Mucosa of stomach (tissue), 1 donor: ENCODE measurements around the gene CCDC127.
"Not testable (repeated sequence)": the region's sequence is repeated elsewhere in the genome, so short reads cannot be mapped to it uniquely, and the experiment has no call there.

Source experiments
- H3K27me3 ChIP-seq: one replicate; pipeline ENCODE4 v1.7.0; 2013; ENCODE audit warnings: mild to moderate bottlenecking, low read length; ENCODE audit not compliant: control insufficient read depth, insufficient read depth
- H3K36me3 ChIP-seq: one replicate; pipeline ENCODE4 v1.7.0; 2013; ENCODE audit warnings: low read length; ENCODE audit not compliant: control insufficient read depth, insufficient read depth
- H3K4me1 ChIP-seq: one replicate; pipeline ENCODE4 v1.7.0; 2013; ENCODE audit warnings: mild to moderate bottlenecking, low read length; ENCODE audit not compliant: control insufficient read depth, insufficient read depth
- H3K4me3 ChIP-seq: one replicate; pipeline ENCODE4 v1.7.0; 2013; ENCODE audit warnings: low read length
- H3K9ac ChIP-seq: one replicate; pipeline ENCODE4 v1.7.0; 2013; ENCODE audit warnings: mild to moderate bottlenecking, low read length, moderate library complexity
- H3K9me3 ChIP-seq: one replicate; pipeline ENCODE4 v1.7.0; 2013; ENCODE audit warnings: mild to moderate bottlenecking, low read length, moderate library complexity; ENCODE audit not compliant: control insufficient read depth
- donor health status: Pancreatic carcinoma.

CCDC127 gene

DNA sequence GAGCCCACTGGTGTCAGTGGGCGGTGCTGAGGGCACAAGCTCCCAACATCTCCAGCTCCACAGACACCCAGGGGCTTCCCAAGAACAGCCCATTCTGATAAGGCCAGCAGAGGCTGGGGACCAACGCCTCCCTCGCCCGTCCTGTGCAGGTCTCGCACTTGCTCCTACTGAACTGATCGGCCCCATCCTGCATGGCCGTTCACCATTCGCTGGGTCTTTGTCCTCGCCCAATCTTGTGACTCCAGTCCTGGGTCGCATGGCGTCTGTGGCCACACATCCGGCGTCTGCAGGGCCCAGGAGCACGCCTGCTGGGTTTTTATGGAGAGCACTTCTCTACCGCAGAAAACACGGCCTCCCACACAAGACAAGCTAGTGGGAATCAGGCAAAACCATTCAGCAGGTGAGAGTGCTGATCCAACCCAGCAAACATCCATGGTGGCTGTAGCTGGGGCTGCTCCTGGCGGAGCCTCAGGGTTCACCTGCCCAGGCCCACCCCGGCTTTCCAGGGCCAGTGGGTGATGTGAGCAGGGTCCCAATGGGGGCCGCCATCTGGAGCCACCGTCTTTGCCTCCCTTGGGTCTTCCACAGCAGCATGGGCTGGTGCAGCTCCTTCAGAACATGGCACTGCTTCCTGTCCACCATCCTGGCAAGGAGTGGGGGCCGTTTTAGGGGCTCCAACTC lies 19.3 kb downstream of the CCDC127 start:
- no peaks in the 10 kb centered on the region for H3K4me1 ChIP-seq
- no peak overlapping the region for H3K4me3 ChIP-seq
- H3K9me3 ChIP-seq: no peaks in the 10 kb centered on the region
- no peaks in the 10 kb centered on the region for H3K27me3 ChIP-seq
- no peak overlapping the region for H3K9ac ChIP-seq
- no peaks in the 10 kb centered on the region for H3K36me3 ChIP-seq

DNA sequence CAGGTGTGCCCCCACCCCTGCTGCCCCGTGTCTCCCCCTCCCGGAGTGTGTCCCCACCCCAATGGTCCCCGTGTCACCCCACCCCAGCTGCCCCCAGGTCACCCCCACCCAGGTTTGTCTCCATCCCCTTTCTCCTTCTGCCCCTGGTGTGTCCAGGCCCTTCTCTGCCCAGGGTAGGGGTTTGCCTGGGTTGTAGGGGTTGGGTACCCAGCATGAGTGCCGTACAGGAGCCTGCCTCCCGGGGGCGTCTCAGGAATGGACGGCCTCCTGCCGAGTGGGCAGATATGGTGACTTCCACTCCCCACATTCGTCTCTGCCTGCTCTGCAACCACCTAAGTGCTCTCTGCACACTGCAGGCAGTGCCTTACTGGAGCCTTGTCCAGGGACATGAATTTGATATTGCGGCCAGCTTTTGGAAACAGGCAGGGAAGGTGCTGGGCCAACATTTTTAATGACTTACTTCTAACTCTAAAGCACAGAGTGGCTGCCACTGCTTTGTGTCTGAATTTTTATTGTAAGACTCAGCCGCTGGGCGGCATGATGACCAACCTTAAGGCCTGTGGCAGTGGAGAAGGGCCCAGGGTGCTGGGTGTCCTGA lies 20.0 kb downstream of the CCDC127 start:
- H3K9me3 ChIP-seq: no peaks in the 10 kb centered on the region
- H3K36me3 ChIP-seq: no peaks in the 10 kb centered on the region
- no peaks in the 10 kb centered on the region for H3K4me1 ChIP-seq
- H3K4me3 ChIP-seq: no peak overlapping the region
- H3K27me3 ChIP-seq: no peaks in the 10 kb centered on the region
- H3K9ac ChIP-seq: no peak overlapping the region

DNA sequence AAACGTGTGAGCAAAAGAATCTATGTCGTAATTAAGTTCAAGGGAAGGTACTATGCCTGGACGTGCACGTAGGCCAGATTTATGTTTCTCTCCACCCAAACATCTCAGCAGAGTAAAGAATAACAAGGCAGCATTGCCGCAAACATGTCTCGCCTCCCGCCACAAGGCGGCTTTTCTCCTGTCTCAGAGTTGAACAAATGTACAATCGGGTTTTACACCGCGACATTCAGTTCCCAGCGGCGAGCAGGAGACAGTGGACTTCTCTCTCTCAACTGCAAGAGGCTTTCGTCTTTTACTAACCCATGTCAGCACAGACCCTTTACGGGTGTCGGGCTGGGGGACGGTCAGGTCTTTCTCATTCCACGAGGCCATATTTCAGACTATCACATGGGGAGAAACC lies 20.9 kb downstream of the CCDC127 start:
- H3K4me3 ChIP-seq, H3K27me3 ChIP-seq, H3K36me3 ChIP-seq, H3K9ac ChIP-seq, H3K4me1 ChIP-seq, H3K9me3 ChIP-seq: not testable (repeated sequence)

DNA sequence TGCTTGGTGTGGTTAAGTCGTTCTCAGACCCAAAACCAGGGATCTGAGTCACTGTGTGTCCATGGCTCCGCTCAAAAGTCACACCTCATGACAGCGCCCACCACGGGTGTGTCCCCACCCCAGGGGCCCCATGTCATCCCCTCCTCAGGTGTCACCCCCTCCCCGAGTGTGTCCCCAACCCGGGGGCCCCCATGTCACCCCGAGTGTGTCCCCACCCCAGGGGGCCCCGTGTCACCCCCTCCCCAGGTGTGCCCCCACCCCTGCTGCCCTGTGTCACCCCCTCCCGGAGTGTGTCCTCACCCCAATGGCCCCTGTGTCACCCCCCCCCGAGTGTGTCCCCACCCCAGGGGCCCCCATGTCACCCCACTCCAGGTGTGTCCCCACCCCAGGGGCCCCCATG lies 21.6 kb downstream of the CCDC127 start:
- H3K4me1 ChIP-seq: peaks cover 5% of the 10 kb centered on the region
- no peaks in the 10 kb centered on the region for H3K36me3 ChIP-seq
- H3K4me3 ChIP-seq: no peak overlapping the region
- H3K9me3 ChIP-seq: no peaks in the 10 kb centered on the region
- H3K9ac ChIP-seq: no peak overlapping the region
- peaks cover 13% of the 10 kb centered on the region for H3K27me3 ChIP-seq

DNA sequence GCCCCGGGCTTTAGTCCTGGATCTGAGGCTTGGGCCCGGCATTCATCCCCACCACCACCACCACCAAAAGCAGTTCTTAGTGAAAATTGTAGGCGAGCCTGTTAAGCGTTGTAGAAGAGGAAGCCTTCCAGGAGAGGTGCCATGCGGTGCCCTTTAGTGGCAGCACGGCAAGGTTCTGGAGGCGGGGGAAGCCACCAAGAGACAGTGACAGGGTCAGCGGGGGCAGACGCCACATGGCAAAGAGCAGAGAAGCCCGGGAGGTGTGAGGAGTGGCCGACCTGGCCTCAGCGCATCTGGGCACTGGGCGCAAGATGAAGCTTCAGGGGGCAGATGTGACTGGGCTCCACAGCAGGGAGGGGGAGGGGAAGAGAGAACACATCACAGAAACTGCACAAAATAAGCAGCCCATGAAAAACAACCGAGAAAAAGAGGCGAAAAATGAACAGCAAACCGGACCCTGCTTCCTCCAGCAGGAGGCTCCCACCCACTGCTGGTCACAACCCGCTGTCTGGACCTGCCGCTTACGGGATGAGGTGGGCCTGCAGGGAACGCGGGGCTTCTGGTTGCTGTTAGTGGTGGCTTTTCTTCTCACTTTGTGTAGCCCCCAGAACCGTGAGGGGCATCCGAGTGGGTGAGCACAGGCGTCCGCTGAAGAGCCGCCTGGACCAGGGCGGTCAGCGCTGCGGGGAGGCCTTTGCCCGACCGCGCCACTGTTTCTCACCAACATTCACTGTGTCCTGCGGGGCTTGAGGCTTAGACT lies 22.4 kb downstream of the CCDC127 start:
- H3K9me3 ChIP-seq: no peaks in the 10 kb centered on the region
- no peaks in the 10 kb centered on the region for H3K36me3 ChIP-seq
- no peak overlapping the region for H3K4me3 ChIP-seq
- no peak overlapping the region for H3K9ac ChIP-seq
- peaks cover 21% of the 10 kb centered on the region for H3K27me3 ChIP-seq
- H3K4me1 ChIP-seq: peaks cover 8% of the 10 kb centered on the region

DNA sequence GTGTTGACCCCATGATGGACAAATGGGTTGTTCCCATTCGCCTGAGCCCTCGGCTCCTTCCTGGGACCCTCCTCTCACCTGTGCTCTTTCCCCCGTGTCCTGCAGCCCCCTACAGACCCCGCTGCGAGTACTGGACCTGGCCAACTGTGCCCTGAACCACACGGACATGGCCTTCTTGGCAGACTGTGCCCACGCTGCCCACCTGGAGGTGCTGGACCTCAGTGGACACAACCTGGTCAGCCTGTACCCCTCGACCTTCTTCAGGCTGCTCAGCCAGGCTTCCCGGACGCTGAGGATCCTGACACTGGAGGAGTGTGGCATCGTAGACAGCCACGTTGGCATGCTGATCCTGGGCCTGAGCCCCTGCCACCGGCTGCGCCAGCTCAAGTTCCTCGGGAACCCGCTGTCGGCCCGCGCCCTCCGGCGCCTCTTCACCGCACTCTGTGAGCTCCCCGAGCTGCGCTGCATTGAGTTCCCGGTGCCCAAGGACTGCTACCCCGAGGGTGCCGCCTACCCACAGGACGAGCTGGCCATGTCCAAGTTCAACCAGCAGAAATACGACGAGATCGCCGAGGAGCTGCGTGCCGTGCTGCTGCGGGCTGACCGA lies 23.2 kb downstream of the CCDC127 start:
- no peak overlapping the region for H3K9ac ChIP-seq
- peaks cover 8% of the 10 kb centered on the region for H3K4me1 ChIP-seq
- no peaks in the 10 kb centered on the region for H3K36me3 ChIP-seq
- peaks cover 29% of the 10 kb centered on the region for H3K27me3 ChIP-seq
- H3K9me3 ChIP-seq: no peaks in the 10 kb centered on the region
- H3K4me3 ChIP-seq: no peak overlapping the region

DNA sequence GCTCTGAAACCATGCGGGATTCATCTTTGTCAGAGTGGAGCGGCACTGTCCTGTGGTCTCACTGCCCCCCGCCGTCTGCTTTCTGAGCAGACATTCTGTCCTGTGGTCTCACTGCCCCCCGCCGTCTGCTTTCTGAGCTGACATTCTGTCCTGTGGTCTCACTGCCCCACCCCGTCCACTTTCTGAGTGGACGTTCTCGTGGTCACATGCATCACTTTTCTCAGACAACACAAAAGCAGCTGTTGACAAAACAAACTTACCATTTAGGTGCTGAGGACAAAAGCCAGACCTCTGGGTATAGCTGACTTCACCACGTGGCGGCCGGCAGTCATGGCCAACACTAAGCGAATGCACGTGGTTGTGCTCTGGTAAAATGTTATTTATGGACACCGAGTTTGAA lies 23.9 kb downstream of the CCDC127 start:
- H3K27me3 ChIP-seq: peaks cover 29% of the 10 kb centered on the region
- H3K4me3 ChIP-seq: no peak overlapping the region
- H3K9me3 ChIP-seq: no peaks in the 10 kb centered on the region
- no peaks in the 10 kb centered on the region for H3K36me3 ChIP-seq
- H3K9ac ChIP-seq: no peak overlapping the region
- peaks cover 8% of the 10 kb centered on the region for H3K4me1 ChIP-seq

DNA sequence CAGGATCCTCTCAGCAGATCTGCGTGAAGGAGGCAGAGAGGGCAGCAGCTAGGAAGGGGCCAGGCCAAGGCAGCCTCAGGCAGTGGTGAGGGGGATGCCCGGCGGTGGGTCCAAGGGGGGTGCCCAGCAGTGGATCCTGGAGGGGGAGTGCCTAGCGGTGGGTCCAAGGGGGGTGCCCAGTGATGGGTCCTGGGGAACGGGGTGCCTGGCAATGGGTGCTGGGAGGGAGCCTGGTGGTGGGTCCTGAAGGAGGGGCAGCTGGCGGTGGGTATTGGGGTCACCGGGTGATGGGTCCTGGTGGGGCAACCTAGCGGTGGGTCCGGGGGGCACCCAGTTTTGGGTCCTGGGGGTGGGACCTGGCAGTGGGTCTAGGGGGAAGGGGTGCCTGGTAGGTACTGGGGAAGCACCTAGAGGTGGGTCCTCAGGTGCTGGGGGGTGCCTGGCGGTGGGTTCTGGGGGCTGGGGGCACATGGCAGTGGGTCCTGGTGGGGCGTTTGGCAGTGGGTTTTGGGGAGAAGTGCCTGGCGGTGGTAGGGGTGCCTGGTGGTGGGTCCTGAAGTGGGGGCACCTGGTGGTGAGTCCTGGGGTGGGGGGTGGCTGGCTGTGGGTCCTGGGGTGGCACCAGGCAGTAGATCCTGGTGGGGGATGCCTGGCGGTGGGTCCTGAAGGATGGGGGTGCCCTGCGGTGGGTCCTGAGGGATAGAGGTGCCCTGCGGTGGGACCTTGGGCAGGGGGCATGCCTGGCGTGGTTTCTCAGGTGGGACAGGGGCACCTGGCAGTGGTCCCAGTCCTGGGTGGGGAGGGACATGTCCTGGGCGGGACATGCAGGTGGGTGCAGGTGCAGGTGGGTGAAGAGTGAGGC lies 24.8 kb downstream of the CCDC127 start:
- Histone ChIP-seq H3K4me3 (no peak overlapping the region), H3K27me3 (peaks cover 29% of the 10 kb centered on the region), H3K9me3 (no peaks in the 10 kb centered on the region), H3K4me1 (peaks cover 8% of the 10 kb centered on the region), H3K36me3 (no peaks in the 10 kb centered on the region), H3K9ac (no peak overlapping the region)

DNA sequence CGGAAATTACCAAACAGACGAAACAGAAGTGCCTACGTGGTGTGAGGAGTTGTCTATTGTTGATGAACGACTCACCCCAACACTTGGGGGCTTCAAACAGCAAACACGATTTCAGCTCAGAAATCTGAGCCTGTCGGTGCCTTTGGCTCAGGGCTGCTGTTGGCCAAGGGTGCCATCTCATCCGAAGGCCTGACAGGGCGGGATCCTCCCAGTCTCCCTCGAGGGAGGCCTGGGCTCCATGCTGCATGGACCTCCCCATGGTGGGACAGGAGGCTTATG lies 25.3 kb downstream of the CCDC127 start:
- H3K27me3 ChIP-seq: peaks cover 29% of the 10 kb centered on the region
- no peaks in the 10 kb centered on the region for H3K9me3 ChIP-seq
- no peak overlapping the region for H3K9ac ChIP-seq
- H3K36me3 ChIP-seq: no peaks in the 10 kb centered on the region
- peaks cover 8% of the 10 kb centered on the region for H3K4me1 ChIP-seq
- H3K4me3 ChIP-seq: no peak overlapping the region

DNA sequence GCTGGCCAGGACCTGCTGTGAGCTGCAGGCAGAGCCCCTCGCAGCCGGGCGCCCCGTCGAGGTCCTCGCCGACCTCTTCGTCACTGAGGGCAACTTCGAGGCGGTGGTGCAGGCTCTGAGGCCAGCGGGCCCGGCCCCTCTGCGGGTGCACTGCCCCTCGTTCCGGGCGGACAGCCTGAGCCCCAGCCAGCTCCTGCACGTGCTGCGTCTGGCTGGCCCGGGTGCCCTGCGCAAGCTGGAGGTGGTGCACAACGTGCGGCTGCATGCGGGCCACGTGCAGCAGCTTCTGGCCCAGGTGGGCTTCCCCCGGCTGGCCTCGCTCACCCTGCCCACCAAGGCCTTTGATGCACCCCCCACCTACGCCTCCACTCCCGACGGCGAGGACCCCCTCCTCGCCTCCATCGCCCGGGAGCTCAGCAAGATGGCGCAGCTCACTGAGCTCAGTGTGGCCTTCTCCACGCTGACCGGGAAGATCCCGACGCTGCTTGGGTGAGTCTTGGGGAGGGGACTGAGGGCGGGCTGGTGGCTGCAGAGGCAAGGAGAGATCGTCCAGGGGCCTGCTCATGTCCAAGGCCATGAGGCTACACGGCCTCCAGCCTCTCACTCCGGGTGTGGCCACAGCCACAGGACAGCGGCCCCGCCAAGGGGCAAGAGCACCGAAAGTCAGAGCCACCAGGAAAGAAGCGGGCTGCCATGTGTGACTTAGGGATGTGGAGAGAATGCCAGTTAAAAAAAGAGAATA lies 25.8 kb downstream of the CCDC127 start:
- peaks cover 31% of the 10 kb centered on the region for H3K27me3 ChIP-seq
- no peaks in the 10 kb centered on the region for H3K36me3 ChIP-seq
- H3K4me3 ChIP-seq: no peak overlapping the region
- no peaks in the 10 kb centered on the region for H3K9me3 ChIP-seq
- H3K4me1 ChIP-seq: peaks cover 8% of the 10 kb centered on the region
- no peak overlapping the region for H3K9ac ChIP-seq
